ENCODE results near the gene UBA3.

- TF ChIP-seq CTCF (IDR thresholded peaks at IDR 0.05) (no peak), POLR2AphosphoS5 (IDR thresholded peaks at IDR 0.05) (no peak), EP300 (IDR thresholded peaks at IDR 0.05) (no peak), POLR2A (IDR thresholded peaks at IDR 0.05) (no peak)
Observed at GRCh38 chr3:69065318-69065964, 14.7 kb downstream of the UBA3 start.

All from stomach (tissue), 4 donors.